HG03521 (cell line): ENCODE measurements around the gene SMAD1.

Experiments
- ATAC-seq: cut with Tn5 transposase; IDR thresholded peaks from one replicate; pipeline ENCODE4 v1.9.1; 2021; ENCODE audit warnings: mild to moderate bottlenecking, moderate library complexity; ENCODE audit not compliant: unreplicated experiment

Gene SMAD1

GRCh38 chr4:145481164-145481941, at the start of gene SMAD1:
TSS of gene SMAD1 (plus strand) at chr4:145481853. CDS start at chr4:145514614, 32,761 bp downstream.
- ATAC-seq, result peak; percentile 38

DNA sequence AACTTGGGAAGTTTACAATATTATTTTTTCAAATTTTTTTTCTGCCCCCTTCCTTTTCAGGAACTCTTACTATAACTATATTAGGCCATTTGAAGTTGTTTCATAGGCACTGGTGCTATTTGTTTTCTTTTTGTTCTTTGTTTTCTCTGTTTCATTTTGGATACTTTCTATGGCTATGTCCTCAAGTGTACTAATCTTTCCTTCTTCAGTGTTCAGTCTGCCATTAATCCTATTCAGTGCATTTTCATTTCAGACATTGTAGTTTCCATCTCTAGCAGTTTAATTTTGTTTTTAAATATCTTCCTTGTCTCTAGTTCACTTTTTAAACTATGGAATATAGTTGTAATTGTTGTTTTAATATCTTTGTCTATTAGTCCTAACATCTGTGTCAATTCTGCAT, 48.0 kb upstream of the SMAD1 start:
- no peak for ATAC-seq

GRCh38 chr4:145435646-145436045, 46.0 kb upstream of the SMAD1 start:
- no peak for ATAC-seq

GRCh38 chr4:145436114-145436513, 45.5 kb upstream of the SMAD1 start:
- ATAC-seq, result no peak

DNA sequence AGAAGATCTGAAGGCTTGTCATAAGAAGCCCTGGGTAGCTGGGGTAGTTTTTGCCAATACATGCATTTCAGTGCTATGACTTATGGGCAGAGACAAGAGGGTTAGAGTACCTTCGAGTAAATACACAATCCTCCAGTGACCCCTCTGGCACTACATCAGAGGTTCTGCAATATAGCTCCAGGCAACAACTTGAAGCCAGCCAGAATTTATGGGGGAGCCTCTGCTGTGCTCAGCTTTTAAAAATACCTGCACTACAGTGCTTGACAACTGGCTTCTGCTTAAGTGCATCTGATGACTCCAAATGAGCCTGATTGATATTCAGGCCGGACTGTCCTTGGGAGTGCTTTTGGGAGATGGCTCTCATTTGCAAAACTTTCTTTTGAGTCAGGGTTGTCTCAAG, 44.9 kb upstream of the SMAD1 start:
- no peak for ATAC-seq

DNA sequence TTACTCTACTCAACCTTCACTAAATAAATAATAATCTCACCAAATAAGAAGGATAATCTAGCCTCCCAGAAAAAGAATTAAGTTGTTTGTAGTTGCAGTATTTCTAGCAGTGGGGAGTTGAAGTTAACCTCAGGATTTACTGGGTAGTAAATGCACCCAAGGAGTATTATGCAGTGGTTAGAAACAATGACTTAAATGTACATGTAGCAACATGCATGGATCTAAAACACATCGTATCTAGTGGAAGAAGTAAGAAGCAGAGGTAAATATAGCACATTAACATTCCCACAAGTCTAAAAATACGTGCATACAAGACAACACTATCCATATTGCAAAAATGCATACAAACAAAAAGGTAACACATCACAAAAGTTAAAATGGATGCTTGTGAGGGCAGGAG, 44.2 kb upstream of the SMAD1 start:
- ATAC-seq, result no peak

DNA sequence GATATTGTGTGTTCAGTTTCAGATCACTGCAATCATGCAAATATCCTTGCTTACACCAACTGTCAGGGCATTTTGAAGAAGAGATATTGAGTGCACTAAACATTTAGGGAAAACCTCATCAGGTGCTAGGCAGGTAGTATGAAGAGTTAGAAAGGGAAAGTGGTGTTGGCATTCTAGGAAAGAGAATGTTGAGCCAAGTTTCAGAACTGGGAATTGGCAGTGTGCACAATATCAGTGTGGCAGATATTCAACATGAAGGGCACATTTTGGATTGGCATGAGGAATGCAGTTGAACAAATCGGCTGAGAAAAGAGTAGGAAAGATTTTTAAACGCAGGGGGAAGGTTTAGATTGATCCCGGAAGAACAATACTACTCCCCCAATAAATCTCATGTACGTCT, 43.4 kb upstream of the SMAD1 start:
- ATAC-seq, result no peak

GRCh38 chr4:145440292-145441007, 41.2 kb upstream of the SMAD1 start:
- ATAC-seq, result no peak

GRCh38 chr4:145446184-145446583, 35.5 kb upstream of the SMAD1 start:
- no peak for ATAC-seq

GRCh38 chr4:145451895-145452294, 29.8 kb upstream of the SMAD1 start:
- ATAC-seq, result no peak

DNA sequence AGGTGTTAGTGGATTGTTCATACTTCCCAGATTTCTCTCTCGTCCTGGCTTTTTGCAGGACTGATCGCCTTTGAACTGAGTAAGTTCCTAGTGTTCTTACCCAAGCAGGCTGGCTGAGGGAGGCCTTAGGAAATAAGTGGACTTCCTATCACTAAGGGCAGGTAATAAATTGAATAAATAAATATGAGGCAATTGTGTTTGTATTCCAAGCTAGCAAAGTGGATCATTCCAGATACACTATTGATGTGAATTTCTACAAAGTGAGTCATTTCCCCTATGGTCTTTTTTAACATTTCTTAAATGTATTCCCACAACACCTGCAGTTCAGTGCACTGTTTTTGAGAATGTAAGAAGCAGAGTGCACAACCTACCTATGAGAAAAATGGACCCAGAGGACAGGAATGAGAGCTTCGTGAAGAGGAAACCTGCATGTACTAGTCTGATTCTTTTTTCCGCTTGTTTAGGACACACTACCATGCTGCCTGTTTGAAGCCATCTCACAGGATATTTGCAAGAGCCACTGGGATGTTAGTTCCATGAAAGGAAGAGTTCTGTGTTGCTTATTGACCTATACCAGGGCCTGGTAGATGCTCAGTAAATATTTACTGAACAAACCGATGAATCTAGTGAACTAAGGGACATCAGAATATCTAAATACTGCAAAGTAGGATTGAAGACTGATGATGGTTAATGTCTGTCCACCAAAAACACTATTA, 29.0 kb upstream of the SMAD1 start:
- ATAC-seq, result no peak

DNA sequence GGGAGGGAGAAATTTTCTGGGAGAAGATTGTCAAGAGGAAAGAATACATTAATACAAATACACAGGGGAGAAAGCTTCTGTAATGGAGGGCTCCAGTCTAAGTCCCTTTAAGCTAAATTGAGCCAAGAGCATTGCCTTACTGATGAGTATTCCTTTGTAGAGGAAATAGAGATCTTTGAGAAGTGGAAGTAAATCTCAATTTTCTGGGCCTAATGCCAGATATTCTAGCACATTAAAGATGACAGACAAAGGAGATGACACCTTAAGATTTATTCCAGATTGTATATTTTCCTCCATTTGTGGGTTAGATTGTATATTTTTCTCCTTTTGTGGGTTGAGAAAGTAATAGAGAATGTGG, 28.5 kb upstream of the SMAD1 start:
- ATAC-seq, result no peak

- no peak for ATAC-seq
Observed at GRCh38 chr4:145473203-145473602, 8.4 kb upstream of the SMAD1 start.

DNA sequence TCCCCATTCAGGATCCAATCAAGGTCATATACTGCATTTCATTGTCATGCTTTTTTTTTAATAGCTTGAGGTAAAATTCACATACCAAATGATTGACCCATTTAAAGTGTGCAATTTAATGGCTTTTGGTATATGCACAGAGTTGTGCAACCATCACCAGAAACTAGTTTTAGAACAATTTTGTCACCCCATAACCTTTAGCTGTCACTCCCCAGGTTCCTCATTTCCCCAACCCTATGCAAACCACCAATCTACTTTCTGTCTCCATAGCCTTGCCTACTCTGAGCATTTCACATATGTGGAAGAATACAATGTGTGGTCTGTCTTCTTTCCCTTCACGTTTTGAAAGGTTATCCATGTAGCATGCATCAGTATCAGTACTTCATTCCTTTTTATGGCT, 1.4 kb upstream of the SMAD1 start:
- ATAC-seq, result no peak

DNA sequence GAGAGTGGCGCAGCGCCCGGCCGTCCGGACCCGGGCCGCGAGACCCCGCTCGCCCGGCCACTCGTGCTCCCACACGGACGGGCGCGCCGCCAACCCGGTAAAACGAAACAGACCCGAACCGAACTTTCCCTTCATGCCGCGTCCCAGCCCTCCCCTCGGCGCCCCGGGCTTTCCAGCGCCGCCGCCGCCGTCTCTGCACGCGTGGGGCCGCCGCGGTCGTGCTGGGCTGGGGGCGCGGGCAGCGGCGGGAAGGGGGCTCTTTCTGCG, 222 bp downstream of the SMAD1 start:
- no peak for ATAC-seq

- peak; percentile 32 for ATAC-seq
Observed at GRCh38 chr4:145482209-145483037, 770 bp downstream of the SMAD1 start.

GRCh38 chr4:145483514-145483913, 1.9 kb downstream of the SMAD1 start:
- no peak for ATAC-seq

GRCh38 chr4:145484225-145484846, 2.7 kb downstream of the SMAD1 start:
- ATAC-seq, result no peak

- ATAC-seq, result no peak
Observed at GRCh38 chr4:145485120-145485519, 3.5 kb downstream of the SMAD1 start.

GRCh38 chr4:145486603-145487002, 5.0 kb downstream of the SMAD1 start:
- ATAC-seq, result no peak

- peak; percentile 93 for ATAC-seq
Observed at GRCh38 chr4:145487631-145488030, 6.0 kb downstream of the SMAD1 start.
